Body of pancreas (tissue), 4 donors: Measurements from ENCODE around the gene PGAP1. TPM values are rescaled to one million over a fixed set of nuclear protein-coding genes. Genes with fewer than 3 reads are reported as not detected.
"Not testable (repeated sequence)": the region's sequence is repeated elsewhere in the genome, so short reads cannot be mapped to it uniquely, and the experiment has no call there.

ENCODE experiments used
- ATAC-seq: fragments of 150-250 bp; one replicate; pipeline ENCODE4 v1.9.1; 2016
- DNase-seq, 4 donors: peaks; one replicate each; pipeline ENCODE4 v3.0.0-alpha.2; 2019
- H3K27ac ChIP-seq, 4 donors: fragments of 200-600 bp; sonication (generic); 1 replicate in 3 of 4; 2 replicates in 1 of 4; pipeline versions ENCODE4 v1.5.1 to v1.6.1; 2016 to 2019; ENCODE audit warnings: mild to moderate bottlenecking in 1 of 4, mixed read lengths in 1 of 4, moderate library complexity in 1 of 4
- H3K27me3 ChIP-seq, 2 donors: fragments of 200-600 bp; sonication (generic); one replicate each; pipeline ENCODE4 v1.6.0; 2016; ENCODE audit warnings: mild to moderate bottlenecking in 1 of 2
- H3K36me3 ChIP-seq, 2 donors: fragments of 200-600 bp; sonication (generic); replicated peaks in 1 of 2; 2 replicates each; pipeline ENCODE4 v1.5.1; 2016; ENCODE audit warnings: low read depth in 2 of 2; ENCODE audit not compliant: insufficient read depth in 1 of 2
- H3K4me1 ChIP-seq: fragments of 200-600 bp; sonication (generic); one replicate; pipeline ENCODE4 v1.6.0; 2016
- H3K4me3 ChIP-seq, 2 donors: fragments of 200-600 bp; sonication (generic); 1 replicate in 1 of 2; 2 replicates in 1 of 2; pipeline ENCODE4 v1.5.1; 2016 to 2019
- H3K9me3 ChIP-seq, 3 donors: fragments of 200-600 bp; sonication (generic); 1 replicate in 2 of 3; 2 replicates in 1 of 3; pipeline ENCODE4 v1.5.1; 2016
- CTCF ChIP-seq, 7 experiments: fragments of 450-650 bp in 4 of 7; fragments of 200-600 bp in 3 of 7; sonication (generic) in 3 of 7; IDR thresholded peaks; one replicate each; pipeline ENCODE4 v1.5.1; 2016 to 2019; ENCODE audit warnings: antibody characterized with exemption in 7 of 7
- POLR2A ChIP-seq, 3 donors: fragments of 450-650 bp; IDR thresholded peaks; one replicate each; pipeline ENCODE4 v1.6.1; 2016; ENCODE audit warnings: antibody characterized with exemption in 3 of 3, mild to moderate bottlenecking in 2 of 3
- WGBS, 2 donors: methylation state at CpG; one replicate each; pipeline ENCODE4 v1.1.5; 2017; 5-methylcytosine and 5-hydroxymethylcytosine counted together
- intact Hi-C: fragments of 100-400 bp; cut with DNase I; formaldehyde crosslinking; loops from one replicate; pipeline ENCODE4 v1.15.1; 2023
- total RNA-seq, 2 donors: library from RNA; depleted of rRNA; stranded (reverse); fragments of >200 nt; gene quantifications; one replicate each; pipeline ENCODE4 v1.1.0, GENCODE V29; 2016

PGAP1 gene
- total RNA-seq, 2 donors from 2014 or later: 15.2 to 24.9 TPM

DNA sequence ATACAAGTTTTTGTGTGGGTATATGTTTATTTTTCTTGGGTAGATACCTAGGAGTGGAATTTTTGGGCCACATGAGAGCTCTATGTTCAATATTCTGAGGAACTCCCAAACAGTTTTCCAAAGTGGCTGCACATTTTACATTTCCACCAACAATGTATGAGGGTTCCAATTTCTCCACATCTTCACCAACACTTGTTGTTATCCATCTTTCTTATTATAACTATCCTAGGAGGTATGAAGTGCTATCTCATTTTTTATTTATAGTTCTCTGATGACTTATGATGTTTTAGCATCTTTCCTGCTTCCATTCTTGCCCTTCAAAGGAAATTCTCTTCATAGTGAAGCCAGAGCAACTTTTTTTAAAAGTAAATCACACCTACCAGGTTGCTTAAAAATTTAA lies 8.7 kb downstream of the PGAP1 start:
- H3K4me3 ChIP-seq: no peak overlapping the region
- intact Hi-C loops: no loop called here
- no peak for ATAC-seq
- no peaks in the 10 kb centered on the region for H3K4me1 ChIP-seq
- H3K9me3 ChIP-seq: no peaks in the 10 kb centered on the region
- DNase-seq: no peak
- H3K27ac ChIP-seq: no peak overlapping the region
- no peaks in the 10 kb centered on the region for H3K27me3 ChIP-seq
- TF ChIP-seq POLR2A (IDR thresholded peaks at IDR 0.05) (no peak), CTCF (IDR thresholded peaks at IDR 0.05) (no peak)
- peaks cover 0 to 3% of the 10 kb centered on the region in 2 donors for H3K36me3 ChIP-seq

DNA sequence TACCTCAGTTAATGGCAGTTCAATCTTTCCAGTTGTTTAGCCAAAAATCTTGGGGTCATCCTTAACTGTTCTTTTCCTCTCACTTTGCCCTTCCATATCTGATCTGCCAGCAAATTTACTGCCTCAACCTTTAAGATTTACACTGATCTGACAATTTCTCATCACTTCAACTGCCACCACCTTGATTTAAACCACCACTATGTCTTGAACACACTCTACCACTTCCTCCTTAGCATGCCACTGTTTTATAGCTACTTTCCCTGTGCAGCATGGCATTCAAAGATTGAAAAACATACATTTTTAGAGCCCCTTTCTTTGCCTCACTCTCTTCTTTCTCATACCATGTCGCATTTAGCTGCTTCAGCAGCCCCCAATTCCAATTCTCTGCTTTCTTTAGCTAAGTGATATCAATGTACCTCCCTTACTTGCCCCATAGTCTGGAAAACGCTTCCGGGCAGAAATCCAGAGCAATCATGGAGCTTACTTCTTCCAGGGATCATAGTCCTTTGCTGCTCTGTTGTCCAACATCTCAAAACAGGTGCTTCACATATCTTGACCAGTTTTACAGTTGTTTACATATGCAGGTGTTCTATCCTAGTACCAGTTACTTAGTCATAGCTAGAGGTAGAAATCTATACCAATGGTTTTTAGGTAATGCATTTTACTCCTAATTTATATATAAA lies 10.9 kb downstream of the PGAP1 start:
- Histone ChIP-seq H3K27me3 (no peaks in the 10 kb centered on the region), H3K36me3 (peaks cover 0 to 4% of the 10 kb centered on the region in 2 donors), H3K4me3 (no peak overlapping the region), H3K9me3 (no peaks in the 10 kb centered on the region), H3K27ac (no peak overlapping the region), H3K4me1 (no peaks in the 10 kb centered on the region)
- intact Hi-C loops: no loop called here
- ATAC-seq: no peak
- 89 to 92% methylated on average over 3 of the region's 3 CpGs for WGBS, 2 donors
- no peak for DNase-seq
- TF ChIP-seq POLR2A (IDR thresholded peaks at IDR 0.05) (no peak), CTCF (IDR thresholded peaks at IDR 0.05) (no peak)

DNA sequence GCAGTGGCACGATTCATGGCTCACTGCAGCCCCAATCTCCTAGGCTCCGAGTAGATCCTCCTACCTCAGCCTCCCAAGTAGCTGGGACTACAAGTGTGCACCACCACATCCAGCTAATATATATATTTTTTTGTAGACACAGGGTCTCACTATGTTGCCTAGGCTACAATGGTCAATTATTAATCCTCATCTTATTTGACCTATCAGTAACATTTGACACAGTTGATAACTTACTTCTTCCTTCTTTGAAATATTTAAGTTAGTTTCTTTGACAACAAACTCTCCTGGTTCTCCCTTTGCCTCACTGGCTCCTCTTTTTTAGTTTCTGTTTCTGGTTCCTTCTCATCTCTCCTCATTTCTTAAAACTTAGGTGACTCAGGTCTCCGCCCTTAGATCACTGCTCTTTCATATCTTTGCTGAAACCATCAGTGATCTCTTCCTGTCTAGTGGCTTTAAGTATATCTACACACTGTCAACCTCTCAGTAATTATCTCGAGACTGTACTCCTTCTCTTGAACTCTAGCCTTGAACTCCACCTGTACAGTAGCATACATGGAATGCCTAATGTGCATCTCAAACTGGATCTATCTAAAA lies 11.5 kb downstream of the PGAP1 start:
- no peak overlapping the region for H3K27ac ChIP-seq
- 85 to 87% methylated on average over 4 of the region's 4 CpGs for WGBS, 2 donors
- peaks cover 0 to 4% of the 10 kb centered on the region in 2 donors for H3K36me3 ChIP-seq

GRCh38 chr2:196913691-196914090 lies 12.8 kb downstream of the PGAP1 start:
- H3K27ac ChIP-seq: no peak overlapping the region

More for the DNA sequence above, 11.5 kb downstream of the PGAP1 start:
- Histone ChIP-seq H3K9me3 (no peaks in the 10 kb centered on the region), H3K4me1 (no peaks in the 10 kb centered on the region), H3K27me3 (no peaks in the 10 kb centered on the region), H3K4me3 (no peak overlapping the region)
- no peak for TF ChIP-seq POLR2A (IDR thresholded peaks at IDR 0.05)
- TF ChIP-seq CTCF (IDR thresholded peaks at IDR 0.05): no peak
- intact Hi-C loops: no loop called here
- ATAC-seq (no peak), DNase-seq (no peak)

DNA sequence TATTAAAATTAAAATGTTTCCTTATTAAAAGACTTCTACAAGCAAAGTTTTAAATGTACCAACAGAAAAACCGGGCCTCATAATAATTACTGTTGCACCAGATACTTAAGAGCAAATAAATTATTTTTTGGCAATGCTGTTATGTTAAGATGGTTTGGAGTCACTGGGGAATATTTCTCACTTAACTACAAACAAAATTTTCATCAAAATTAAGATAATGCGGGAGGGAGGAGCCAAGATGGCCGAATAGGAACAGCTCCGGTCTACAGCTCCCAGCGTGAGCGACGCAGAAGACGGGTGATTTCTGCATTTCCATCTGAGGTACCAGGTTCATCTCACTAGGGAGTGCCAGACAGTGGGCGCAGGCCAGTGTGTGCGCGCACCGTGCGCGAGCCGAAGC lies 21.1 kb downstream of the PGAP1 start:
- intact Hi-C loops, ATAC-seq, H3K9me3 ChIP-seq, H3K4me3 ChIP-seq, H3K27ac ChIP-seq, DNase-seq, H3K36me3 ChIP-seq, H3K27me3 ChIP-seq, H3K4me1 ChIP-seq: not testable (repeated sequence)
- WGBS, 2 donors: 88 to 95% methylated on average over 8 of the region's 15 CpGs

More at GRCh38 chr2:196913691-196914090, 12.8 kb downstream of the PGAP1 start:
- no peaks in the 10 kb centered on the region for H3K27me3 ChIP-seq
- H3K4me1 ChIP-seq: no peaks in the 10 kb centered on the region
- WGBS, 2 donors: 96% methylated on average over 1 of the region's 1 CpG
- no peak overlapping the region for H3K4me3 ChIP-seq
- TF ChIP-seq POLR2A (IDR thresholded peaks at IDR 0.05) (no peak), CTCF (IDR thresholded peaks at IDR 0.05) (no peak)
- no peaks in the 10 kb centered on the region for H3K9me3 ChIP-seq
- intact Hi-C loops: no loop called here
- H3K36me3 ChIP-seq: peaks cover 0 to 4% of the 10 kb centered on the region in 2 donors
- DNase-seq (no peak), ATAC-seq (no peak)
